Activated T-helper 2 cell treated with anti-CD3 and anti-CD28 coated beads, Interferon-gamma antibody, Interleukin-2, Interleukin-4, amounts not matched to agents 10 μg/mL and 5 μg/mL and 100 μg/mL, durations not matched to agents 14 hours and 24 hours and 36 hours (primary cell): ENCODE data around the gene C8A. TPM values are rescaled to one million over a fixed set of nuclear protein-coding genes. Genes with fewer than 3 reads are reported as not detected.

ENCODE experiments used
- DNase-seq: peaks from one replicate; pipeline ENCODE4 v3.0.0; 2021; ENCODE audit warnings: low spot score
- H3K27ac Mint-ChIP-seq: one replicate; pipeline ENCODE4 v1.8.0; 2021; ENCODE audit warnings: mixed read lengths
- H3K27me3 Mint-ChIP-seq: one replicate; pipeline ENCODE4 v1.8.0; 2021; ENCODE audit warnings: low read depth, mixed read lengths
- H3K36me3 Mint-ChIP-seq: one replicate; pipeline ENCODE4 v1.8.0; 2021; ENCODE audit warnings: low read depth, mixed read lengths
- H3K4me1 Mint-ChIP-seq: one replicate; pipeline ENCODE4 v1.8.0; 2021; ENCODE audit warnings: low read depth, mixed read lengths
- H3K4me3 Mint-ChIP-seq: one replicate; pipeline ENCODE4 v1.8.0; 2021; ENCODE audit warnings: low read depth, mild to moderate bottlenecking, moderate library complexity, mixed read lengths
- H3K9me3 Mint-ChIP-seq: one replicate; pipeline ENCODE4 v1.8.0; 2021; ENCODE audit warnings: mixed read lengths
- intact Hi-C: fragments of 100-400 bp; cut with micrococcal nuclease; formaldehyde crosslinking; loops from one replicate; pipeline ENCODE4 v1.15.1; 2023
- total RNA-seq: library from RNA; stranded (reverse); gene quantifications from 2 replicates; pipeline ENCODE4 v1.2.3, GENCODE V29; 2022

C8A gene
- total RNA-seq, 1 donor from 2014 or later, result not detected

- no peak overlapping the region for H3K27ac Mint-ChIP-seq
- no peaks in the 10 kb centered on the region for H3K4me1 Mint-ChIP-seq
- intact Hi-C loops, result no loop called here
- no peaks in the 10 kb centered on the region for H3K9me3 Mint-ChIP-seq
- H3K36me3 Mint-ChIP-seq, result no peaks in the 10 kb centered on the region
- H3K27me3 Mint-ChIP-seq, result no peaks in the 10 kb centered on the region
- no peak overlapping the region for H3K4me3 Mint-ChIP-seq
- DNase-seq, result no peak
Observed at GRCh38 chr1:56845343-56845742, 9.3 kb upstream of the C8A start.

DNA sequence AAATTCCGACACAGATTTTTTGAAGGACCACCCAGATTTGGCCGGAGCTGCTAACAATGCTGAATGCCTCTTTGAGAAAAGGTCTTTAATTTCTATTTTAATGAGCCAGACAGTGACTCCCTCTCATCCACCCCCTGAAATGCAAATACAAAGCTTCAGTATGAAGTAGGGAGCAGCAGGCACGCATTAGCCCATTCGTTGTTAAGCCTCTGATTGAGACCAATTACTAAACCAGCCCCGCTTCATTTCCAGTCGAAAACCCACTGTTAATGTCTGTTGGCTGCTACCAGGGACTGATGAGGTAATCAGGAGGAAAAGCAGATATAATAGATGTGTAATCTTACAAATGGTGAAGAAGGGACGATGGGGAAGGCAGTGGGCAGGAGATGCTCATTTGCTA, 4.8 kb upstream of the C8A start:
- Mint-ChIP-seq H3K4me3 (no peak overlapping the region), H3K36me3 (no peaks in the 10 kb centered on the region), H3K9me3 (no peaks in the 10 kb centered on the region), H3K27me3 (no peaks in the 10 kb centered on the region), H3K27ac (no peak overlapping the region), H3K4me1 (no peaks in the 10 kb centered on the region)
- no peak for DNase-seq
- intact Hi-C loops, result no loop called here

DNA sequence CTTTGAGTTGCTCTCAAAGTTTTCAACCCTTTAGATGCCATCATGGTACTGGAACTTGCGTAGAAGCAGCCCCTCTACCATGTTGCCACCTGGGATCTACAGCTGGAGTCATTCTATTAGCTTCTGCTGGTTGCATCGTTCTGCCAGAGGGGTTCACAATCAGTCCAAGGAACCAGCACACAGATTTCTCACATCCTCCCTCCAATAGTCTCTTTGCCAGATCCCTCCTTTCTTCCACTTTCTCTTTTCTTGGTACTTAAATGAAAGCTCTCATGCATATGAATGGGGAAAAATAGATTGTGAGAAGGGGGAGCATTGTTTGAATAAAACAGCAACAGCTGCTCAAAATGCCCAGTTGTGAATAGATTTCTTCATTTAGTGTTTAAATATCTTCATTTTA, 4.2 kb upstream of the C8A start:
- Mint-ChIP-seq H3K27me3 (no peaks in the 10 kb centered on the region), H3K27ac (no peak overlapping the region), H3K4me3 (no peak overlapping the region), H3K36me3 (no peaks in the 10 kb centered on the region), H3K9me3 (no peaks in the 10 kb centered on the region), H3K4me1 (no peaks in the 10 kb centered on the region)
- intact Hi-C loops, result no loop called here
- DNase-seq, result no peak

GRCh38 chr1:56850922-56851321, 3.7 kb upstream of the C8A start:
- Mint-ChIP-seq H3K9me3 (no peaks in the 10 kb centered on the region), H3K4me1 (no peaks in the 10 kb centered on the region), H3K4me3 (no peak overlapping the region), H3K27ac (no peak overlapping the region), H3K36me3 (no peaks in the 10 kb centered on the region), H3K27me3 (no peaks in the 10 kb centered on the region)
- DNase-seq, result no peak
- intact Hi-C loops, result no loop called here

DNA sequence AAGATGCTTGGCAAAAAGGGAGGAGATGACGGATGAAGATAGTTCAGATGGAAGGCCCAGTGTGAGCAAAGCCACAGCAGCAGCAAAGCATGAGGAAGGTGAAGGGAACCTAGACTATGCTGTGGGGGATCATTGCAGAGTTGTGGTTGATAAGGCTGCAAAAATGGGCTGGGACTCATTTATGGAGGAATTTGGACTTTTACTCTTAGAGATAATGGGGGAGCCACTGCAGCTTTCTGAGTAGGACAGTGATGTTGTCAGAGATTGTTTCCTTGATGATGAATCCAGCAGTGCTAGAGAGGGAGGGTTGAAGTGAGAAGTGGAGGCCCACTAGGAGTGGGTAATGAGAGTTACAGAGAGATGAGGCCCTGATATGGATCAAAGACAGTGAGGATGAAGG, 2.1 kb upstream of the C8A start:
- Mint-ChIP-seq H3K36me3 (no peaks in the 10 kb centered on the region), H3K9me3 (no peaks in the 10 kb centered on the region), H3K4me3 (no peak overlapping the region), H3K27ac (no peak overlapping the region), H3K27me3 (no peaks in the 10 kb centered on the region), H3K4me1 (no peaks in the 10 kb centered on the region)
- no peak for DNase-seq
- intact Hi-C loops, result no loop called here

DNA sequence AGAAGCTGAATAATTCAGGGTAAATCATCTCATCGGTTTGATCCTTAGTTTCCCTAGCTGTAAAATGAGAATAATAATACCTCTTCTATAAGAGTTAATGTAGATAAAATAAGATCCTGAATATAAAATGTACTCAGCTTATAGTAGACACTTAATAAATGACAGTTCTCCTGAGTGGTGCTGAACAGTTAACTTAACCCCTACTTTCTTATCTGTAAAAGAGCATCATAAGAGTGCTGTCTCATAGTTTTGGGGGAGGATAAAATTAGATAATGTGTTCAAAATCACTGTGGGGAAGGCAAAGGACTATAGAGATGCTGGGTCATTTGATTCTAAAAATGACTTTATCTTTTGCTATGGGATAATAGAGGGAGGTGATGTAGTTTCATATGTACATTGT, 593 bp downstream of the C8A start:
- H3K36me3 Mint-ChIP-seq, result no peaks in the 10 kb centered on the region
- H3K27me3 Mint-ChIP-seq, result no peaks in the 10 kb centered on the region
- no peak for DNase-seq
- H3K27ac Mint-ChIP-seq, result no peak overlapping the region
- H3K4me3 Mint-ChIP-seq, result no peak overlapping the region
- H3K9me3 Mint-ChIP-seq, result no peaks in the 10 kb centered on the region
- intact Hi-C loops, result no loop called here
- no peaks in the 10 kb centered on the region for H3K4me1 Mint-ChIP-seq

GRCh38 chr1:56856186-56856585, 1.6 kb downstream of the C8A start:
- DNase-seq, result no peak
- H3K36me3 Mint-ChIP-seq, result no peaks in the 10 kb centered on the region
- no peaks in the 10 kb centered on the region for H3K27me3 Mint-ChIP-seq
- no peaks in the 10 kb centered on the region for H3K4me1 Mint-ChIP-seq
- no peaks in the 10 kb centered on the region for H3K9me3 Mint-ChIP-seq
- intact Hi-C loops, result no loop called here
- no peak overlapping the region for H3K4me3 Mint-ChIP-seq
- no peak overlapping the region for H3K27ac Mint-ChIP-seq

GRCh38 chr1:56859287-56859686, 4.7 kb downstream of the C8A start:
- Mint-ChIP-seq H3K4me1 (no peaks in the 10 kb centered on the region), H3K27ac (no peak overlapping the region), H3K36me3 (no peaks in the 10 kb centered on the region), H3K4me3 (no peak overlapping the region), H3K9me3 (no peaks in the 10 kb centered on the region), H3K27me3 (no peaks in the 10 kb centered on the region)
- DNase-seq, result no peak
- intact Hi-C loops, result no loop called here

- DNase-seq, result no peak
- intact Hi-C loops, result no loop called here
- no peak overlapping the region for H3K27ac Mint-ChIP-seq
- no peaks in the 10 kb centered on the region for H3K4me1 Mint-ChIP-seq
- H3K36me3 Mint-ChIP-seq, result no peaks in the 10 kb centered on the region
- H3K27me3 Mint-ChIP-seq, result peaks cover 1% of the 10 kb centered on the region
- H3K4me3 Mint-ChIP-seq, result no peak overlapping the region
- no peaks in the 10 kb centered on the region for H3K9me3 Mint-ChIP-seq
Observed at GRCh38 chr1:56863265-56863992, 8.8 kb downstream of the C8A start.

DNA sequence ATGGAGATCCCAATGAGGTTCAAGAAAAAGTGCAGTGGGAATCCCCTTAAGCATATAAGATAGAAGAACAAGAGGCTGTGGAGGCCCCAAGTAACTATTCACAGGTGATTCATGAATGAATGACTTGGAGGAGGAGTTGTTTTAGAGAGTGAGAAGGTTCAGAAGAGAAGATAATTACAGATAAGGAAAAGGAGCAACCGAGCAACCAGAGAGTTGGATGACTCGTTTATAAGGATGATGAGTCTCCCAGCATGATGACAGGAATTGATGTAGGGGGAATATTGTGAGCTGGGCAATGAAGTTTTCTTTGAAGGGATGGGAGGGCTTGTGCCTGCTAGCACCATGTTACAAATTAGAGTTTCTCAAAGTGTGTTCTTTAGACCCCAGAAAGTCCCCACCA, 9.8 kb downstream of the C8A start:
- intact Hi-C loops, result no loop called here
- peaks cover 1% of the 10 kb centered on the region for H3K27me3 Mint-ChIP-seq
- no peak overlapping the region for H3K27ac Mint-ChIP-seq
- DNase-seq, result no peak
- H3K9me3 Mint-ChIP-seq, result no peaks in the 10 kb centered on the region
- H3K4me3 Mint-ChIP-seq, result no peak overlapping the region
- H3K4me1 Mint-ChIP-seq, result no peaks in the 10 kb centered on the region
- no peaks in the 10 kb centered on the region for H3K36me3 Mint-ChIP-seq

- Mint-ChIP-seq H3K27me3 (peaks cover 1% of the 10 kb centered on the region), H3K36me3 (no peaks in the 10 kb centered on the region), H3K4me3 (no peak overlapping the region), H3K9me3 (no peaks in the 10 kb centered on the region), H3K4me1 (no peaks in the 10 kb centered on the region), H3K27ac (no peak overlapping the region)
- intact Hi-C loops, result no loop called here
- DNase-seq, result no peak
Observed at GRCh38 chr1:56866656-56867055, 12.1 kb downstream of the C8A start.

DNA sequence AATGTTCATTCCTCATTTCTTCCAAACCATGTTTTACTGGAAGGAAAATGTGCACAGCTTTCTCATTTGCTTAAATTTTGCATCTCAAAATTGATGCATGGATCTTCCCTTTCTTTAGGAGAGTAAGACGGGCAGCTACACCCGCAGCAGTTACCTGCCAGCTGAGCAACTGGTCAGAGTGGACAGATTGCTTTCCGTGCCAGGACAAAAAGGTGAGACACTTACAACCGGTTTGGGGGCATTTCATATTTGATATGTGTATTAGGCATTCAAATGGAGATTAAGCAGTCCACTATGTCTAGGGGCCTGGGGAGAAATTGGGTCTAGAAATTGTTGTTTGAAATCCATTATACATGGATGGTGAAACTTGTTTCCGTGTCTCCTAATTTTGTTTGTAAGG, 12.9 kb downstream of the C8A start:
- no peak overlapping the region for H3K4me3 Mint-ChIP-seq
- H3K4me1 Mint-ChIP-seq, result no peaks in the 10 kb centered on the region
- peaks cover 1% of the 10 kb centered on the region for H3K27me3 Mint-ChIP-seq
- no peaks in the 10 kb centered on the region for H3K9me3 Mint-ChIP-seq
- H3K36me3 Mint-ChIP-seq, result no peaks in the 10 kb centered on the region
- no peak overlapping the region for H3K27ac Mint-ChIP-seq
- DNase-seq, result no peak
- intact Hi-C loops, result no loop called here

DNA sequence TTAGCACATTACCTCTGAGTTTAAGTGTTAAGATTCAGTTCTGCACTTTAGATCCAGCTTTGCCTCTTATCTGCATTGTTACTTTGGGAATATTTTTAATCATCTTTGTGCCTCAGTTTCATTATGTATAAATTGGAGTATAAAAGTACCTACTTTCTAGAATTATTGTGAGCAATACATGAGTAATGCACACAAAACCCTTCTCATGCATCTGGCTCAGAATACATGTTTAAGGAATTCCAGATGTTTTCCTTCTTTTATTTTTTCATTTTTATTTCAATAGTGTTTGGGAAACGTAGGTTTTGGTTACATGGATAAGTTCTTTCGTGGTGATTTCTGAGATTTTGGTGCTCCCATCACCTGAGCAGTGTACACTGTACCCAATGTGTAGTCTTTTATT, 14.2 kb downstream of the C8A start:
- Mint-ChIP-seq H3K36me3 (no peaks in the 10 kb centered on the region), H3K9me3 (no peaks in the 10 kb centered on the region), H3K4me1 (no peaks in the 10 kb centered on the region), H3K27me3 (peaks cover 1% of the 10 kb centered on the region), H3K4me3 (no peak overlapping the region), H3K27ac (no peak overlapping the region)
- intact Hi-C loops, result no loop called here
- DNase-seq, result no peak

DNA sequence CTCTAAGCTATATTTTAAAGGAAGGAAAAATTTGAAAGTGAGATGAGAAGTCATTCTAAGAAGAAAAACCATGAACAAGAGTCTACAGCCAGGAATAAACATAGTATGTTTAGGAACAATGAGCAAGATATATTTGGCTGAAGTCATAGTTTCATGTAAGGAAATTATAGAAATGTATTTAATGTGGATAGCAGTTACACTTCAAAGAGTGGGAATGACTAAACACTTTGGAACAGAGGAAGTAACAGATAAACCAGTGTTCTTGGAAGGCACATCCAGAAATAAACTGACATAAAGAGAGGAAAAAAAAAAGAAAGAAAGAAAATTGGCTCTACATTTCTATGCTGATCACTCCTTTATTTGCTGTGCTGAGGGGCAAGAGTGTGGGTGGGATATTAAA, 18.0 kb downstream of the C8A start:
- intact Hi-C loops, result no loop called here
- H3K4me3 Mint-ChIP-seq, result no peak overlapping the region
- H3K9me3 Mint-ChIP-seq, result no peaks in the 10 kb centered on the region
- no peaks in the 10 kb centered on the region for H3K4me1 Mint-ChIP-seq
- no peak overlapping the region for H3K27ac Mint-ChIP-seq
- H3K27me3 Mint-ChIP-seq, result no peaks in the 10 kb centered on the region
- no peaks in the 10 kb centered on the region for H3K36me3 Mint-ChIP-seq
- DNase-seq, result no peak
